ENCODE results near the gene LEP. TPM values are rescaled to one million over a fixed set of nuclear protein-coding genes. Genes with fewer than 3 reads are reported as not detected.

LEP gene
- polyA plus RNA-seq, 2 of the 4 experiments (the other 2 are of a cell fraction): not detected

DNA sequence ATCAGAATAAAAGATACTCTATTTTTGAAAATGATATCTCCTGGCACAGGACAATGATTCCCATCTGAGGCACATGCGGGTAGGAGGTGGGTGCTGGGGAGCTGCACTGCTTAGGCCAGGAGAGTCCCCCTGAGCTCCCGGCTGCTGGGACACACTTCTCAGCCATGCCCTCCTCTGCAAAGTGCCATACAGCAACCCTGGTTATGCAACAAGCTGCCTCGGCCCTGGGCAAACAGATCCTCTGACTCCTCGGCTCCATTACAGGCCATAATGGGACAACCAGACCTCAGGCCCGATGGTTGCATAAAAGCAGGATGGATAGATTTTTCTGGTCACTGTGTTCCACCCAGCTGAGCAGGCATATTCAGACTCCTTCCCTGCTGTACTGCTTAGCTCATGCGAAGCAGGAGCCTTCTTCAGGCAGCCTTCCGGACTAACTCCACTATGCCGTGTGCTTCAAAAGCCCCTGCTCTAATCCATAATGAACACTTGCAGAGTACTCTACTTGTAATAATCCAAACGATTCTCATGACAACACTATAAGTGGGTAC, 6.5 kb upstream of the LEP start (continued):
- TF ChIP-seq ZNF302 (CRISPR knock-in tag; IDR thresholded peaks at IDR 0.05) (no peak), GATA3 (IDR thresholded peaks at IDR 0.05; ENCODE audit: borderline replicate concordance) (no peak), FOXS1 (CRISPR knock-in tag; IDR thresholded peaks at IDR 0.05) (no peak), JUN (IDR thresholded peaks at IDR 0.05) (no peak), CHD2 (IDR thresholded peaks at IDR 0.05; ENCODE audit: low read length, partially characterized antibody) (no peak), TFCP2L1 (CRISPR knock-in tag; IDR thresholded peaks at IDR 0.05) (no peak)
- TF ChIP-seq, protein P1, sequence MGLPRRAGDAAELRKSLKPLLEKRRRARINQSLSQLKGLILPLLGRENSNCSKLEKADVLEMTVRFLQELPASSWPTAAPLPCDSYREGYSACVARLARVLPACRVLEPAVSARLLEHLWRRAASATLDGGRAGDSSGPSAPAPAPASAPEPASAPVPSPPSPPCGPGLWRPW (IDR thresholded peaks at IDR 0.05): no peak
- TF ChIP-seq, protein P2, sequence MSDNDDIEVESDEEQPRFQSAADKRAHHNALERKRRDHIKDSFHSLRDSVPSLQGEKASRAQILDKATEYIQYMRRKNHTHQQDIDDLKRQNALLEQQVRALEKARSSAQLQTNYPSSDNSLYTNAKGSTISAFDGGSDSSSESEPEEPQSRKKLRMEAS (IDR thresholded peaks at IDR 0.05): no peak

- ATAC-seq (no peak), DNase-seq (ENCODE audit: low read depth in 1 of 2, low spot score in 1 of 2) (no peak), FAIRE-seq (no peak)
- Histone ChIP-seq H3K4me1 (peaks cover 10% of the 10 kb centered on the region; the same call in 2 of the 3 replicates), H3K4me2 (no peak overlapping the region), H3K27ac (no peak overlapping the region), H3K4me3 (no peak overlapping the region), H3K9me3 (no peaks in the 10 kb centered on the region)
- 58% methylated on average over 6 of the region's 7 CpGs for WGBS (ENCODE audit: missing lambda C conversion rate)
- CTCF ChIA-PET: interaction anchor here (1.5 to 2.8 kb wide), 3 partner anchors 8 to 27 kb away, joined by 4 to 15 read pairs (median 5); no protein-coding TSS in a partner anchor
- POLR2A ChIA-PET: no interaction called here
- TF ChIP-seq CHD4 (IDR thresholded peaks at IDR 0.05; ENCODE audit: borderline replicate concordance) (no peak), FOXS1 (CRISPR knock-in tag; IDR thresholded peaks at IDR 0.05) (no peak), RCOR1 (IDR thresholded peaks at IDR 0.05; ENCODE audit: low read depth, low read length) (no peak), HOXA7 (CRISPR knock-in tag; IDR thresholded peaks at IDR 0.05) (no peak), BCL3 (IDR thresholded peaks at IDR 0.05) (no peak), HMGXB4 (CRISPR knock-in tag; IDR thresholded peaks at IDR 0.05; ENCODE audit: borderline replicate concordance) (no peak), EHF (CRISPR knock-in tag; IDR thresholded peaks at IDR 0.05) (no peak), EP300 (IDR thresholded peaks at IDR 0.05) (no peak), ATOH8 (CRISPR knock-in tag; IDR thresholded peaks at IDR 0.05; ENCODE audit: low read depth) (no peak), ZNF302 (CRISPR knock-in tag; IDR thresholded peaks at IDR 0.05) (no peak), BHLHE40 (IDR thresholded peaks at IDR 0.05; ENCODE audit: low read depth, low read length) (no peak), ZSCAN20 (CRISPR knock-in tag; IDR thresholded peaks at IDR 0.05) (no peak), NR3C1 (IDR thresholded peaks at IDR 0.05) (no peak), ESRRA (IDR thresholded peaks at IDR 0.05; ENCODE audit: borderline replicate concordance, low read length) (no peak), JUNB (IDR thresholded peaks at IDR 0.05) (no peak), NFE2L2 (conservative IDR thresholded peaks at IDR 0.05; ENCODE audit: low read length) (no peak), MAFK (IDR thresholded peaks at IDR 0.05; ENCODE audit: partially characterized antibody) (no peak)
- TF ChIP-seq, protein P3, sequence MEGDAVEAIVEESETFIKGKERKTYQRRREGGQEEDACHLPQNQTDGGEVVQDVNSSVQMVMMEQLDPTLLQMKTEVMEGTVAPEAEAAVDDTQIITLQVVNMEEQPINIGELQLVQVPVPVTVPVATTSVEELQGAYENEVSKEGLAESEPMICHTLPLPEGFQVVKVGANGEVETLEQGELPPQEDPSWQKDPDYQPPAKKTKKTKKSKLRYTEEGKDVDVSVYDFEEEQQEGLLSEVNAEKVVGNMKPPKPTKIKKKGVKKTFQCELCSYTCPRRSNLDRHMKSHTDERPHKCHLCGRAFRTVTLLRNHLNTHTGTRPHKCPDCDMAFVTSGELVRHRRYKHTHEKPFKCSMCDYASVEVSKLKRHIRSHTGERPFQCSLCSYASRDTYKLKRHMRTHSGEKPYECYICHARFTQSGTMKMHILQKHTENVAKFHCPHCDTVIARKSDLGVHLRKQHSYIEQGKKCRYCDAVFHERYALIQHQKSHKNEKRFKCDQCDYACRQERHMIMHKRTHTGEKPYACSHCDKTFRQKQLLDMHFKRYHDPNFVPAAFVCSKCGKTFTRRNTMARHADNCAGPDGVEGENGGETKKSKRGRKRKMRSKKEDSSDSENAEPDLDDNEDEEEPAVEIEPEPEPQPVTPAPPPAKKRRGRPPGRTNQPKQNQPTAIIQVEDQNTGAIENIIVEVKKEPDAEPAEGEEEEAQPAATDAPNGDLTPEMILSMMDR (IDR thresholded peaks at IDR 0.05): no peak
Measured at GRCh38 chr7:128235471-128235870, 5.6 kb upstream of the LEP start.

Measured in A549 (cell line).